ENCODE measurements around the gene ZNF547.
"Not testable (repeated sequence)": the region's sequence is repeated elsewhere in the genome, so short reads cannot be mapped to it uniquely, and the experiment has no call there.

The ZNF547 gene

GRCh38 chr19:57351867-57352266, 11.5 kb upstream of the ZNF547 start:
- Mint-ChIP-seq H3K4me1 (peaks cover 34% of the 10 kb centered on the region), H3K4me3 (peak overlapping the region; percentile 89), H3K36me3 (peaks cover 64% of the 10 kb centered on the region), H3K27ac (peak overlapping the region; percentile 92), H3K9me3 (peaks cover 53% of the 10 kb centered on the region), H3K27me3 (no peaks in the 10 kb centered on the region)
- no peak for DNase-seq
- CTCF ChIA-PET = no interaction called here

GRCh38 chr19:57355916-57356315, 7.4 kb upstream of the ZNF547 start:
- Mint-ChIP-seq H3K27me3 (no peaks in the 10 kb centered on the region), H3K36me3 (peaks cover 86% of the 10 kb centered on the region), H3K4me3 (no peak overlapping the region), H3K9me3 (peaks cover 77% of the 10 kb centered on the region), H3K4me1 (peaks cover 28% of the 10 kb centered on the region), H3K27ac (peak overlapping the region; percentile 14)
- DNase-seq = no peak
- CTCF ChIA-PET = no interaction called here

GRCh38 chr19:57357406-57357805, 5.9 kb upstream of the ZNF547 start:
- no peak for DNase-seq
- peaks cover 13% of the 10 kb centered on the region for H3K4me1 Mint-ChIP-seq
- H3K36me3 Mint-ChIP-seq = peaks cover 77% of the 10 kb centered on the region
- peaks cover 76% of the 10 kb centered on the region for H3K9me3 Mint-ChIP-seq
- H3K27ac Mint-ChIP-seq = no peak overlapping the region
- no peaks in the 10 kb centered on the region for H3K27me3 Mint-ChIP-seq
- no peak overlapping the region for H3K4me3 Mint-ChIP-seq
- CTCF ChIA-PET = no interaction called here

DNA sequence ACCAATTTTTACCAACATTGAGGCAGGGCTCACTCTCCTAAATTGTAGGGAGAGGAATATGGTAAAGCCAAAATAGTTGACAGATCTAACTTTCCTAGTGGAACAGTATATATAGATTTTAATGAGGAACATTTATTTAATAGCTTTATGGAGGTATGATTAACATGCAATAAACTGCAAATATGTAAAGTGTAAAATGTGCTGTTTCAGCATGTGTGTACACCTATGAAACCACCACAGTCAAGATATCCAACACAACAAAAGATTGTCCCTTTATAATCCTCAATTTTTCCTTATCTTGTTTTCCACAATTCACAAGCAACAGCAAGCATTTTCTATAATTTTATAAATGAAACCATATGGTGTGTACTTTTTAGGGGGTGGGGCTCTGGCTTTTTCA, 4.1 kb upstream of the ZNF547 start:
- no peak for DNase-seq
- Mint-ChIP-seq H3K36me3 (peaks cover 70% of the 10 kb centered on the region), H3K4me1 (peaks cover 16% of the 10 kb centered on the region), H3K27ac (no peak overlapping the region), H3K9me3 (peaks cover 72% of the 10 kb centered on the region), H3K27me3 (peaks cover 4% of the 10 kb centered on the region), H3K4me3 (no peak overlapping the region)
- CTCF ChIA-PET = no interaction called here

- Mint-ChIP-seq H3K27me3 (peaks cover 4% of the 10 kb centered on the region), H3K36me3 (peaks cover 52% of the 10 kb centered on the region), H3K4me3 (peak overlapping the region; percentile 93), H3K9me3 (peaks cover 52% of the 10 kb centered on the region), H3K27ac (peak overlapping the region; percentile 96), H3K4me1 (peaks cover 19% of the 10 kb centered on the region)
- CTCF ChIA-PET = no interaction called here
- no peak for DNase-seq
Observed at GRCh38 chr19:57362419-57362818, 932 bp upstream of the ZNF547 start.

- Mint-ChIP-seq H3K27me3 (peaks cover 4% of the 10 kb centered on the region), H3K27ac (peak overlapping the region; percentile 96), H3K36me3 (peaks cover 47% of the 10 kb centered on the region), H3K4me1 (peaks cover 19% of the 10 kb centered on the region), H3K9me3 (peaks cover 52% of the 10 kb centered on the region), H3K4me3 (peak overlapping the region; percentile 93)
- CTCF ChIA-PET = no interaction called here
- DNase-seq = no peak
Observed at GRCh38 chr19:57363688-57364181, 384 bp downstream of the ZNF547 start.

GRCh38 chr19:57366776-57367175, 3.4 kb downstream of the ZNF547 start:
- Mint-ChIP-seq H3K9me3 (peaks cover 50% of the 10 kb centered on the region), H3K36me3 (peaks cover 57% of the 10 kb centered on the region), H3K4me1 (peaks cover 19% of the 10 kb centered on the region), H3K4me3 (no peak overlapping the region), H3K27me3 (peaks cover 4% of the 10 kb centered on the region), H3K27ac (no peak overlapping the region)
- no peak for DNase-seq
- CTCF ChIA-PET = no interaction called here

- no peaks in the 10 kb centered on the region for H3K4me1 Mint-ChIP-seq
- H3K27ac Mint-ChIP-seq = no peak overlapping the region
- DNase-seq = no peak
- peaks cover 75% of the 10 kb centered on the region for H3K9me3 Mint-ChIP-seq
- CTCF ChIA-PET = no interaction called here
- H3K4me3 Mint-ChIP-seq = no peak overlapping the region
- H3K27me3 Mint-ChIP-seq = no peaks in the 10 kb centered on the region
- peaks cover 79% of the 10 kb centered on the region for H3K36me3 Mint-ChIP-seq
Observed at GRCh38 chr19:57374179-57374578, 10.8 kb downstream of the ZNF547 start.

- H3K27ac Mint-ChIP-seq, CTCF ChIA-PET, H3K4me3 Mint-ChIP-seq, H3K4me1 Mint-ChIP-seq, DNase-seq, H3K27me3 Mint-ChIP-seq: not testable (repeated sequence)
- peaks cover 76% of the 10 kb centered on the region for H3K36me3 Mint-ChIP-seq
- H3K9me3 Mint-ChIP-seq = peaks cover 76% of the 10 kb centered on the region
Observed at GRCh38 chr19:57374647-57375046, 11.3 kb downstream of the ZNF547 start.

GRCh38 chr19:57376151-57376550, 12.8 kb downstream of the ZNF547 start:
- no peak overlapping the region for H3K27ac Mint-ChIP-seq
- CTCF ChIA-PET = no interaction called here
- no peaks in the 10 kb centered on the region for H3K4me1 Mint-ChIP-seq
- peaks cover 66% of the 10 kb centered on the region for H3K36me3 Mint-ChIP-seq
- H3K27me3 Mint-ChIP-seq = no peaks in the 10 kb centered on the region
- no peak overlapping the region for H3K4me3 Mint-ChIP-seq
- no peak for DNase-seq
- peaks cover 78% of the 10 kb centered on the region for H3K9me3 Mint-ChIP-seq

DNA sequence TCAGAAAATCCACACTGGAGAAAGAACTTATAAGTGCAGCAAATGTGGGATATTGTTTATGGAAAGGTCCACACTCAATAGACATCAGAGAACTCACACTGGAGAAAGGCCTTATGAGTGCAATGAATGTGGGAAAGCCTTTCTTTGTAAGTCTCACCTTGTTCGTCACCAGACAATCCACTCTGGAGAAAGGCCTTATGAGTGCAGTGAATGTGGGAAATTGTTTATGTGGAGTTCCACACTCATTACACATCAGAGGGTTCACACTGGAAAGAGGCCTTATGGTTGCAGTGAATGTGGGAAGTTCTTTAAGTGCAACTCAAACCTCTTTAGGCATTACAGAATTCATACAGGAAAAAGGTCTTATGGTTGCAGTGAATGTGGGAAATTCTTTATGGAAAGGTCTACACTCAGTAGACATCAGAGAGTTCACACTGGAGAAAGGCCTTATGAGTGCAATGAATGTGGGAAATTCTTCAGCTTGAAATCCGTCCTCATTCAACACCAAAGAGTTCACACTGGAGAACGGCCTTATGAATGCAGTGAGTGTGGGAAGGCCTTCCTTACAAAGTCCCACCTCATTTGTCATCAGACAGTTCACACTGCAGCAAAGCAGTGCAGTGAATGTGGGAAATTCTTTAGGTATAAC, 14.3 kb downstream of the ZNF547 start:
- CTCF ChIA-PET = no interaction called here
- H3K4me1 Mint-ChIP-seq = no peaks in the 10 kb centered on the region
- no peaks in the 10 kb centered on the region for H3K27me3 Mint-ChIP-seq
- no peak overlapping the region for H3K4me3 Mint-ChIP-seq
- DNase-seq = no peak
- peaks cover 53% of the 10 kb centered on the region for H3K36me3 Mint-ChIP-seq
- H3K9me3 Mint-ChIP-seq = peaks cover 71% of the 10 kb centered on the region
- no peak overlapping the region for H3K27ac Mint-ChIP-seq

DNA sequence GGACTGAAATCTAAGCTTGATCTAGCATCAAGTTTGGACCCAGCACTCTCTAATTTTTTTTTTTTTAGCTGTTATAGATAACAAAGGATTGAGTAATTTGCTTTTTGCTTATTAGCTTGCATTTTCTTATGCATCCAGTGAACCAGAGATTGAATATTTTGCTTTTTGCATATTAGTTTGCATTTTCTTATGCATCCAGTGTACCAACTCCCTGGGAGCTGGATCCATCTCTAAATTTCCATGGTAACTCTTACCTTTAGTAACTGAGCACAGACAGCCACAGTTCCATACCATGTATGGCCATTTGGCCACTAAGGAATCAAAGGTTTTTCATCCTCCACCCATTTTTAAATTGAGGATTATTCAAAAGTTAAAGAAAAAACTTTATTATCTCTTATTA, 17.6 kb downstream of the ZNF547 start:
- DNase-seq = no peak
- Mint-ChIP-seq H3K27me3 (no peaks in the 10 kb centered on the region), H3K4me3 (no peak overlapping the region), H3K36me3 (peaks cover 27% of the 10 kb centered on the region), H3K4me1 (no peaks in the 10 kb centered on the region), H3K9me3 (peaks cover 66% of the 10 kb centered on the region), H3K27ac (no peak overlapping the region)
- CTCF ChIA-PET = interaction anchor here (0.6 kb wide), 1 partner anchor 240 kb away, joined by 3 read pairs; no protein-coding TSS in a partner anchor

DNA sequence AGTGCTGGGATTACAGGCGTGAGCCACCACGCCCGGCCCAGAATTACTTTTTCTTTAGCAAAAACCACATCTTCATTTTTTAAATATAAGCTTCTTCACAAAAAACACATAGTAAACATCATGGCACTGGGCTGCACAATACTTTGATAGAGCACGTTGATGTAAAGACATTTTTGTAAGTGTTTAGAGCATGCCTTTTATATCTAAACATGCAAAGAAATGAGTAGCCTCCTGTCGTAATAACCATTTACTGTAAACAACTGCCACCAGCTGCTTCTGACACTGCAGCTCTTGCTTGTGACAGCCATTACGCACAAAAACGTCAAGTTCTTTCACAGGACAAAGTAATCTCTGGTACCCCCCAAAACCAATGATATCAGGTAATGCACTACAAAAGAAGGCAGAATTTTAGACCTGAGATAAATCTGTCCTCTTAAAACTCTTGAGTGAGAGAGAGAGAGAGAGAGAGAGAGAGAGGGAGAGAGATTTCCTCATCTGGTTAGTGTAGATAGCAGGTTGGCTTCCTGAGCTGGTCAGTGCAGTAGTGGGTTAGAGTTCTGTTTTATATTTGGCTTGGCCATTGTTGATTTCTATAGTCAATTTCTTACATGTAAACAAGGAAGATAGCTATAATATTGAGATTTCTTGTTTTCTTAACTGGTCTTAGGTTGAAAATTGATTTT, 19.6 kb downstream of the ZNF547 start:
- Mint-ChIP-seq H3K36me3 (peaks cover 10% of the 10 kb centered on the region), H3K9me3 (peaks cover 60% of the 10 kb centered on the region), H3K27ac (no peak overlapping the region), H3K27me3 (no peaks in the 10 kb centered on the region), H3K4me3 (no peak overlapping the region), H3K4me1 (no peaks in the 10 kb centered on the region)
- CTCF ChIA-PET = no interaction called here
- DNase-seq = no peak

DNA sequence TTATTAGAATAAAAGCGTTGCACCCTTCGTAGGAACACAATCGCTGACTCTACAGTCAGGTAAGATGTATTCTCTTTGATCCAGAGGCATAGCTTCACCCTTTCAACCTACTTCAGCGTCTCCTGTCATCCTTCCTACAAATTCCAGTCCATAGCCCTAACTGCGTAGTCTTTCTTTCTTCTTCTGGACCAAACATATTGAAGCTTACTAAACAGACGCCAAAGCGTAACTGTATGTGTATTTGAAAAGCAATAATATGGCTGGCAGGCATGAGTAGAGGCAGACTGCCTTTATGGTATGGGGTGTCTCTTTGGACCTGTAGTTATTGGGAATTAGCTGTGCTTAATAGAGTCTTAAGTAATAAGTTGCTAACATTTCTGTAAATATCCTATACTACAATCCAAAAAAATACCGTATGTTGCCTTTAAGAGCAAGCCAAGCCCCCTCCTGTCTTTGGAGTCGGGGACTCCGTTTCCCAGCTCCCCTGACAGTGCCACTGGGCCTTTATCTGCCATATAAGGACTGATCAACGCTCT, 25.9 kb downstream of the ZNF547 start:
- CTCF ChIA-PET = interaction anchor here (0.6 kb wide), 1 partner anchor 918 kb away, joined by 3 read pairs; no protein-coding TSS in a partner anchor

More for the DNA sequence above, 25.9 kb downstream of the ZNF547 start:
- DNase-seq = no peak
- Mint-ChIP-seq H3K27ac (peak overlapping the region; percentile 96), H3K27me3 (no peaks in the 10 kb centered on the region), H3K4me3 (peak overlapping the region; percentile 96), H3K4me1 (peaks cover 33% of the 10 kb centered on the region), H3K9me3 (peaks cover 50% of the 10 kb centered on the region), H3K36me3 (peaks cover 43% of the 10 kb centered on the region)
